Measurements from ENCODE around the gene SLPI.
A peak's percentile ranks its signal among the peaks of the same experiment; 100 is the strongest.

SLPI gene

GRCh38 chr20:45294659-45295058 lies 40.3 kb upstream of the SLPI start:
- no peak for TF ChIP-seq CTCF (IDR thresholded peaks at IDR 0.05; ENCODE audit: low read depth, low read length, missing control alignments)
- H3K4me3 ChIP-seq (ENCODE audit: low read depth, low read length) = no peak overlapping the region
- DNase-seq (ENCODE audit: low read depth) = no peak

GRCh38 chr20:45294003-45294368 lies 39.6 kb upstream of the SLPI start:
- TF ChIP-seq CTCF (IDR thresholded peaks at IDR 0.05; ENCODE audit: low read depth, low read length, missing control alignments) = no peak
- H3K4me3 ChIP-seq (ENCODE audit: low read depth, low read length) = no peak overlapping the region
- DNase-seq (ENCODE audit: low read depth) = no peak

GRCh38 chr20:45293041-45294002 lies 39.0 kb upstream of the SLPI start:
- peak overlapping the region; percentile 44 for H3K4me3 ChIP-seq (ENCODE audit: low read depth, low read length)
- DNase-seq (ENCODE audit: low read depth) = peak; percentile 2
- peak; percentile 96 for TF ChIP-seq CTCF (IDR thresholded peaks at IDR 0.05; ENCODE audit: low read depth, low read length, missing control alignments)

GRCh38 chr20:45292343-45292742 lies 38.0 kb upstream of the SLPI start:
- DNase-seq (ENCODE audit: low read depth) = no peak
- TF ChIP-seq CTCF (IDR thresholded peaks at IDR 0.05; ENCODE audit: low read depth, low read length, missing control alignments) = no peak
- no peak overlapping the region for H3K4me3 ChIP-seq (ENCODE audit: low read depth, low read length)

GRCh38 chr20:45291526-45291925 lies 37.2 kb upstream of the SLPI start:
- H3K4me3 ChIP-seq (ENCODE audit: low read depth, low read length) = no peak overlapping the region
- no peak for DNase-seq (ENCODE audit: low read depth)
- no peak for TF ChIP-seq CTCF (IDR thresholded peaks at IDR 0.05; ENCODE audit: low read depth, low read length, missing control alignments)

GRCh38 chr20:45290677-45291355 lies 36.5 kb upstream of the SLPI start:
- peak; percentile 92 for TF ChIP-seq CTCF (IDR thresholded peaks at IDR 0.05; ENCODE audit: low read depth, low read length, missing control alignments)
- DNase-seq (ENCODE audit: low read depth) = peak; percentile 3
- no peak overlapping the region for H3K4me3 ChIP-seq (ENCODE audit: low read depth, low read length)

Data from GM12864 (cell line).